ENCODE measurements around the gene PDS5B. TPM values are rescaled to one million over a fixed set of nuclear protein-coding genes. Genes with fewer than 3 reads are reported as not detected.
"Not testable (repeated sequence)": the region's sequence is repeated elsewhere in the genome, so short reads cannot be mapped to it uniquely, and the experiment has no call there.

Gene PDS5B
- total RNA-seq, 6 experiments from 2014 or later: 11.9 to 14.2 (median 12.5) TPM

- WGBS (ENCODE audit: insufficient coverage, low coverage, low lambda C conversion rate, missing lambda C conversion rate): 80% methylated on average over 4 of the region's 4 CpGs
- intact Hi-C loops (cut with DNase I): no loop called here
- DNase-seq (no peak), ATAC-seq (no peak)
- H3K27me3 ChIP-seq: no peaks in the 10 kb centered on the region
- H3K4me3 ChIP-seq: no peak overlapping the region
- no peaks in the 10 kb centered on the region for H3K9me3 ChIP-seq
- H3K27ac ChIP-seq: no peak overlapping the region
- no peaks in the 10 kb centered on the region for H3K4me1 ChIP-seq
- peaks cover 0 to 15% (median 9%) of the 10 kb centered on the region in 4 donors for H3K36me3 ChIP-seq
- TF ChIP-seq CTCF (IDR thresholded peaks at IDR 0.05) (no peak), POLR2A (IDR thresholded peaks at IDR 0.05) (no peak)
These were observed 121.2 kb downstream of the PDS5B start for GRCh38 chr13:32707471-32707870.

DNA sequence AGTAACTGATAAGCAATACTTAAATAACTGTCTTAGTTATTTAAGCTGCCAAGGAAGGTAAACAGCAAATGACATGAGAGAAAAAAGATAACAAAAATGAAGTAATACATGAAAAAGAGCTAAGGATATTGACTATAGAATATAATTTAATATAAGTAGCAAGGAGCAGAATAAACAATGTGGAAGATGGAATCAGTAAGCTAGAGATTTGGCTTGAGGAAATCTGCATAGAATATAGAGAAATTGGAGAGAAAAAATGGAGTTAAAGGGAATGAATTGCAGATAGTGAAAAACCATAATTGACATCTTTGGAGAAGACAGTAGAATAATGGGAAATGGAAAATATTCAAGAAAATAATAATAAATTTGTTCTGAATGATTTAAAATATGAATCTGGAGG is 127.1 kb downstream of the PDS5B start:
- no peak for TF ChIP-seq POLR2A (IDR thresholded peaks at IDR 0.05)
- TF ChIP-seq CTCF (IDR thresholded peaks at IDR 0.05): no peak
- Histone ChIP-seq H3K27me3 (no peaks in the 10 kb centered on the region), H3K27ac (no peak overlapping the region), H3K36me3 (peaks cover 0 to 15% (median 10%) of the 10 kb centered on the region in 4 donors), H3K9me3 (no peaks in the 10 kb centered on the region), H3K4me1 (no peaks in the 10 kb centered on the region), H3K4me3 (no peak overlapping the region)
- DNase-seq (no peak), ATAC-seq (no peak)
- intact Hi-C loops (cut with DNase I): no loop called here

- intact Hi-C loops (cut with DNase I): not testable (repeated sequence)
These were observed 129.9 kb downstream of the PDS5B start for GRCh38 chr13:32716201-32716600.

GRCh38 chr13:32720026-32720425 is 133.8 kb downstream of the PDS5B start:
- WGBS (ENCODE audit: insufficient coverage, low coverage, low lambda C conversion rate, missing lambda C conversion rate): 31% methylated on average over 2 of the region's 2 CpGs
- no peak for DNase-seq
- TF ChIP-seq CTCF (IDR thresholded peaks at IDR 0.05) (no peak), POLR2A (IDR thresholded peaks at IDR 0.05) (no peak)
- peak in 1 of 4 donors; percentile 20 for ATAC-seq
- H3K36me3 ChIP-seq: no peaks in the 10 kb centered on the region
- H3K4me3 ChIP-seq: no peak overlapping the region
- H3K4me1 ChIP-seq: no peaks in the 10 kb centered on the region
- intact Hi-C loops (cut with DNase I): no loop called here
- H3K27me3 ChIP-seq: no peaks in the 10 kb centered on the region
- H3K27ac ChIP-seq: no peak overlapping the region
- no peaks in the 10 kb centered on the region for H3K9me3 ChIP-seq

More at GRCh38 chr13:32716201-32716600, 129.9 kb downstream of the PDS5B start:
- not testable (repeated sequence) for H3K27ac ChIP-seq, H3K36me3 ChIP-seq, H3K4me3 ChIP-seq, H3K27me3 ChIP-seq, DNase-seq, ATAC-seq, H3K9me3 ChIP-seq, H3K4me1 ChIP-seq
- WGBS (ENCODE audit: insufficient coverage, low coverage, low lambda C conversion rate, missing lambda C conversion rate): no CpG with 5 or more reads among the region's 21 CpGs

DNA sequence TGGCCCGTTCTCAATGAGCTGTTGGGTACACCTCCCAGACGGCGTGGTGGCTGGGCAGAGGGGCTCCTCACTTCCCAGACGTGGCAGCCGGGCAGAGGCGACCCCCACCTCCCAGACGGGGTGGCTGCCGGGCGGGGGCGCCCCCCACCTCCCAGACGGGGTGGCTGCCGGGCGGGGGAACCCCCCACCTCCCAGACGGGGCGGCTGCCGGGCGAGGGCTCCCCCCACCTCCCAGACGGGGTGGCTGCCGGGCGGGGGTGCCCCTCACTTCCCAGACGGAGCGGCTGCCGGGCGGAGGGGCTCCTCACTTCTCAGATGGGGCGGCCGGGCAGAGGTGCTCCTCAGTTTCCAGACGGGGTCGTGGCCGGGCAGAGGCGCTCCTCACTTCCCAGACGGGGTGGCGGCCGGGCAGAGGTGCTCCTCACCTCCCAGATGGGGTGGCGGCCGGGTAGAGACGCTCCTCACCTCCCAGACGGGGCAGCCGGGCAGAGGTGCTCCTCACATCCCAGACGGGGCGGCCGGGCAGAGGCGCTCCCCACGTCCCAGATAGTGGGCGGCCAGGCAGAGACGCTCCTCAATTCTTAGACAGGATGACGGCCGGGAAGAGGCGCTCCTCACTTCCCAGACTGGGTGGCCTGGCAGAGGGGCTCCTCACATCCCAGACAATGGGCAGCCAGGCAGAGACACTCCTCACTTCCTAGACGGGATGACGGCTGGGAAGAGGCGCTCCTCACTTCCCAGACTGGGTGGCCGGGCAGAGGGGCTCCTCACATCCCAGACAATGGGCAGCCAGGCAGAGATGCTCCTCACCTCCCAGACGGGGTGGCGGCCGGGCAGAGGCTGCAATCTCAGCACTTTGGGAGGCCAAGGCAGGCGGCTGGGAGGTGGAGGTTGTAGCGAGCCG is 135.1 kb downstream of the PDS5B start:
- H3K4me3 ChIP-seq: not testable (repeated sequence)
- DNase-seq: peak in 1 of 3 donors; percentile 40
- 100% methylated on average over 6 of the region's 58 CpGs for WGBS (ENCODE audit: insufficient coverage, low coverage, low lambda C conversion rate, missing lambda C conversion rate)

More for the DNA sequence above, 135.1 kb downstream of the PDS5B start:
- intact Hi-C loops (cut with DNase I); H3K9me3 ChIP-seq; ATAC-seq; H3K27me3 ChIP-seq; H3K27ac ChIP-seq; H3K4me1 ChIP-seq; H3K36me3 ChIP-seq: not testable (repeated sequence)
